Lower lobe of right lung (tissue), 2 donors: Measurements from ENCODE around the gene SPEM2. TPM values are rescaled to one million over a fixed set of nuclear protein-coding genes. Genes with fewer than 3 reads are reported as not detected.
A peak's percentile ranks its signal among the peaks of the same experiment; 100 is the strongest.

Experiments
- ATAC-seq, 2 donors: fragments of 200-7000 bp; cut with Tn5 transposase; one replicate each; pipeline ENCODE4 v1.9.1; 2020 to 2022; ENCODE audit warnings: mild to moderate bottlenecking in 2 of 2, moderate library complexity in 2 of 2
- DNase-seq: peaks from one replicate; pipeline ENCODE4 v3.0.0-alpha.2; 2020
- H3K27ac ChIP-seq: fragments of 200-600 bp; one replicate; pipeline ENCODE4 v1.8.0; 2022
- H3K27me3 ChIP-seq: fragments of 200-600 bp; one replicate; pipeline ENCODE4 v1.8.0; 2022; ENCODE audit warnings: low read depth
- H3K36me3 ChIP-seq: fragments of 200-600 bp; one replicate; pipeline ENCODE4 v1.8.0; 2022; ENCODE audit warnings: mild to moderate bottlenecking
- H3K4me1 ChIP-seq: fragments of 200-600 bp; one replicate; pipeline ENCODE4 v1.8.0; 2022
- H3K4me3 ChIP-seq: fragments of 200-600 bp; one replicate; pipeline ENCODE4 v1.8.0; 2022; ENCODE audit warnings: mild to moderate bottlenecking
- H3K9me3 ChIP-seq: fragments of 200-600 bp; one replicate; pipeline ENCODE4 v1.8.0; 2022
- intact Hi-C: fragments of 100-400 bp; cut with DNase I; formaldehyde crosslinking; loops from one replicate; pipeline ENCODE4 v1.11.0; 2022
- total RNA-seq: library from RNA; stranded (reverse); fragmentation: NEBNext Ultra II Directional; extraction: Animal tissue kit (Norgen Biotek cat#: 25700); gene quantifications from one replicate; pipeline ENCODE4 v1.2.1, GENCODE V29; 2021
- TF ChIP-seq, protein P1 (sequence below): fragments of 200-600 bp; IDR thresholded peaks from one replicate; pipeline ENCODE4 v1.8.0; 2022; ENCODE audit warnings: antibody characterized with exemption, mild to moderate bottlenecking
- donor health status: DM: no; HTN: yes; CAD: no; lungs with severe emphysema.

SPEM2 gene
- total RNA-seq, 1 donor from 2014 or later = not detected

DNA sequence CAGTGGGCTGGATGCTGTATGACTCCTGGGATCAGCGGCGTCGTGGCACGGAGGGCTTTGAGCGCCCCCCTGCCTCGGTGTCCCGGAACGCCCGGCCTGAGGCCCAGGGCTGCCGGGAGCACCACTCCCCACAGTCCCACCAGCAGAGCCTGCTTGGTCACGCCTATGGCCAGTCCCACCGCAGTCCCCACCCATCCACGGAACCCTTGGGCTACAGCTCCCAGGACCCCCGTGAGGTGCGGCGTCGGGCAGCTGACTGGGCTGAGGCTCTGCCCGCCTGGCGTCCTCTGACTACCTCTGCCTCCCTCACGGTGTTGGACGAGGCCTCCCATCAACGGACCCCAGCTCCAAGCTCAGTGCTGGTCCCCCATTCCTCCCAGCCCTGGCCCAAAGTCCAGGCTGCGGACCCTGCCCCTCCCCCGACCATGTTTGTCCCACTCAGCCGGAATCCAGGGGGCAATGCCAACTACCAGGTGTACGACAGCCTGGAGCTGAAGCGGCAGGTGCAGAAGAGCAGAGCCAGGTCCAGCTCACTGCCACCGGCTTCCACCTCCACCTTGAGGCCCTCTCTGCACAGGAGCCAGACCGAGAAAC, 1.6 kb downstream of the SPEM2 start:
- no peaks in the 10 kb centered on the region for H3K27me3 ChIP-seq
- no peak overlapping the region for H3K27ac ChIP-seq
- intact Hi-C loops = no loop called here
- no peak overlapping the region for H3K4me3 ChIP-seq
- DNase-seq (no peak), ATAC-seq (peak in 1 of 2 donors; percentile 10)
- no peaks in the 10 kb centered on the region for H3K36me3 ChIP-seq
- H3K4me1 ChIP-seq = no peaks in the 10 kb centered on the region
- TF ChIP-seq, protein P1, sequence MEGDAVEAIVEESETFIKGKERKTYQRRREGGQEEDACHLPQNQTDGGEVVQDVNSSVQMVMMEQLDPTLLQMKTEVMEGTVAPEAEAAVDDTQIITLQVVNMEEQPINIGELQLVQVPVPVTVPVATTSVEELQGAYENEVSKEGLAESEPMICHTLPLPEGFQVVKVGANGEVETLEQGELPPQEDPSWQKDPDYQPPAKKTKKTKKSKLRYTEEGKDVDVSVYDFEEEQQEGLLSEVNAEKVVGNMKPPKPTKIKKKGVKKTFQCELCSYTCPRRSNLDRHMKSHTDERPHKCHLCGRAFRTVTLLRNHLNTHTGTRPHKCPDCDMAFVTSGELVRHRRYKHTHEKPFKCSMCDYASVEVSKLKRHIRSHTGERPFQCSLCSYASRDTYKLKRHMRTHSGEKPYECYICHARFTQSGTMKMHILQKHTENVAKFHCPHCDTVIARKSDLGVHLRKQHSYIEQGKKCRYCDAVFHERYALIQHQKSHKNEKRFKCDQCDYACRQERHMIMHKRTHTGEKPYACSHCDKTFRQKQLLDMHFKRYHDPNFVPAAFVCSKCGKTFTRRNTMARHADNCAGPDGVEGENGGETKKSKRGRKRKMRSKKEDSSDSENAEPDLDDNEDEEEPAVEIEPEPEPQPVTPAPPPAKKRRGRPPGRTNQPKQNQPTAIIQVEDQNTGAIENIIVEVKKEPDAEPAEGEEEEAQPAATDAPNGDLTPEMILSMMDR = no peak
- H3K9me3 ChIP-seq = no peaks in the 10 kb centered on the region

DNA sequence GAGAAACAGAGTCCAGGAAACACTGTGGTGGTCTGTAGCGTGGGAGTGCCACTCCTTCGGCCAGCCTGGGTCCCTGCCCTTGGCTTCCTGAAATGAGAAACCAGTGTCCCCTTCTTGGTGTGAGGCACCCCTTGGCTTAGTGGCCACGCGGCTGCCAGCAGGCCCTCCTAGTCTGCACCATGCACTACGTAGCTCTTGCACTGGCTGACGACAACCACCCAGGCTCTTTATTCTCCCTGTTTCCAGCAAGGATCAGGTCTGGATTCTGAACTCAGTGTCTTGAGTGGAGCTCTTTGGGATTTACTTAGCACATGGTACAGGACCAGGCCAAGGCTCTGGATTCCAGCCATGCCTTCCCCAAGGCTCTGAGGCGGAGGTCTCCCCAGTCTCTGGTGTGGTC, 2.1 kb downstream of the SPEM2 start:
- TF ChIP-seq, protein P1 = no peak
- H3K9me3 ChIP-seq = no peaks in the 10 kb centered on the region
- intact Hi-C loops = no loop called here
- ATAC-seq = no peak
- no peaks in the 10 kb centered on the region for H3K36me3 ChIP-seq
- H3K4me1 ChIP-seq = no peaks in the 10 kb centered on the region
- H3K27ac ChIP-seq = no peak overlapping the region
- H3K27me3 ChIP-seq = no peaks in the 10 kb centered on the region
- no peak overlapping the region for H3K4me3 ChIP-seq
- no peak for DNase-seq

DNA sequence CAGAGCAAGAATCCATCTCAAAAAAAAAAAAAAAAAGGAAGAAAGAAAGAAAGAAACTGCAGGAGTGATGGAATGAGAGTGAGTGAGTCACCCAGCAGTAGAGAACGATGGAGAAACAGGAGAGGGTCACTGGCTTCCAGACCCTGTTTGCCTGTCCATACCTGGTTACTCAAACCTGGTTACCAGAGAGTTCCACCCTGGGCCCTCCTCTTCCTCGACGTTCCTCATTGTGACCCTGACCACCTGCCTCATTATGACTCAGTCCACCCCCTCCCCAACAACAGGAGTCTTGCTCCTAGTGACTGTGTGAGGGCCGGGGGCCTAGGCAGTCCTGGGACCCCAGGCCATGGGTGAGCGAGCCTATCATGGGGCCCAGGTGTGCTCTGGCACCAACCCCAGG, 3.1 kb downstream of the SPEM2 start, which contains the start of gene SPEM3:
TSS of gene SPEM3 (plus strand) at position 301 of the 400 bp plus-strand sequence. CDS start at position 347, 46 bp downstream.
- H3K4me3 ChIP-seq = no peak within 1 kb of the TSS
- H3K36me3 ChIP-seq = no peaks in the 10 kb centered on the region
- H3K9me3 ChIP-seq = no peaks in the 10 kb centered on the region
- TF ChIP-seq, protein P1 = no peak
- no peaks in the 10 kb centered on the region for H3K4me1 ChIP-seq
- DNase-seq (no peak), ATAC-seq (no peak)
- no peak within 1 kb of the TSS for H3K27ac ChIP-seq
- H3K27me3 ChIP-seq = no peaks in the 10 kb centered on the region
- intact Hi-C loops = no loop called here

DNA sequence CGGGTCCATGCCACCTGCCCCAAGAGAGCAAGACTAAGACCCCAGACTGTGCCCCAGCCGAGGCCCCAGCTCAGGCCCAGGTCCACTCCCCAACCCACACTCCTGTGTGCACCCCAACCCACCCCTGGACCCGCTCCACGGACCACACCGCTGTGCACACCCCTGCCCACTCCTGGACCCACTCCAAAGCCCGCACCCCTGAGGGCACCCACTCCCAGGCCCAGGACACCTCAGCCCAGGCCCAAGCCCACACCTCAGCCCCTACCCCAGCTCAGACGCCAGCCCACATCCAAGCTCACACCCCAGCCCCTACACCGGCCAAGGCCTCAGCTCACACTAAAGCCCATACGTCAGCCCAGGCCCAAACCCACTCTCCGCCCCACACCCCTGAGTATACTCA, 4.3 kb downstream of the SPEM2 start:
- Histone ChIP-seq H3K4me3 (no peak overlapping the region), H3K9me3 (no peaks in the 10 kb centered on the region), H3K36me3 (no peaks in the 10 kb centered on the region), H3K4me1 (no peaks in the 10 kb centered on the region), H3K27ac (no peak overlapping the region), H3K27me3 (no peaks in the 10 kb centered on the region)
- TF ChIP-seq, protein P1 = no peak
- intact Hi-C loops = no loop called here
- DNase-seq (no peak), ATAC-seq (no peak)

DNA sequence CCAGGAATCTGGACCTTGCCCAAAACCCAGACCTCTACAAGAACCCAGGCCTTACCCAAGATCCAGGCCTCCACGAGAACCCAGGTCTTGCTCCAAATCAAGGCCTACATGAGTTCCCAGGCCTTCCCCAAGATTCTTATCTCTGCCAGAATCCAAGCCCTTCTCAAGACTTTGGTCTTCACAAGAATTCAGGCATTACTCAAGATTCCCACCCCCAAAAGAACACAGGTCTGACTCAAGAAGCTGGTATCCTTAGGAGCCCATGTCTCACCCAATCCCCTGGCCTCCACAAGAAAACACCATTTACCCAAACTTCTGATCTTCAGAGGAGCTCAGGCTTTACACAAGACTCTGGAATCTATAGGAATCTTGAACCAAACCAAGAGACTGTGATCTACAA, 5.8 kb downstream of the SPEM2 start:
- Histone ChIP-seq H3K27ac (no peak overlapping the region), H3K4me3 (no peak overlapping the region), H3K27me3 (no peaks in the 10 kb centered on the region), H3K9me3 (no peaks in the 10 kb centered on the region), H3K4me1 (peaks cover 9% of the 10 kb centered on the region), H3K36me3 (no peaks in the 10 kb centered on the region)
- ATAC-seq = no peak
- TF ChIP-seq, protein P1 = no peak
- intact Hi-C loops = no loop called here
- DNase-seq = no peak
